GM12878 (cell line): ENCODE data around the gene GCH1. TPM values are rescaled to one million over a fixed set of nuclear protein-coding genes. Genes with fewer than 3 reads are reported as not detected.
A peak's percentile ranks its signal among the peaks of the same experiment; 100 is the strongest.

Experiments used
- BMI1 ChIP-seq: fragments of 450-650 bp; IDR thresholded peaks from 2 replicates; pipeline ENCODE4 v1.6.1; 2016; ENCODE audit warnings: mild to moderate bottlenecking, moderate library complexity, borderline replicate concordance
- CREM ChIP-seq: IDR thresholded peaks from 2 replicates; pipeline ENCODE4 v1.6.1; 2014; ENCODE audit warnings: antibody characterized with exemption, low read depth
- E4F1 ChIP-seq: fragments of 450-650 bp; IDR thresholded peaks from 2 replicates; pipeline ENCODE4 v1.6.1; 2018; ENCODE audit warnings: borderline replicate concordance, mild to moderate bottlenecking; ENCODE audit not compliant: partially characterized antibody
- EGR1 ChIP-seq, 2 experiments: IDR thresholded peaks; 1 replicate in 1 of 2; 2 replicates in 1 of 2; pipeline ENCODE4 v1.6.1; 2011 to 2012; ENCODE audit warnings: low read depth in 2 of 2, low read length in 2 of 2, borderline replicate concordance in 1 of 2, mild to moderate bottlenecking in 1 of 2, moderate library complexity in 1 of 2
- IRF5 ChIP-seq: fragments of 450-650 bp; IDR thresholded peaks from 2 replicates; pipeline ENCODE4 v1.6.1; 2017; ENCODE audit warnings: borderline replicate concordance
- KDM1A ChIP-seq: fragments of 200-600 bp; sonication (generic); IDR thresholded peaks from 2 replicates; pipeline ENCODE4 v1.6.1; 2016; ENCODE audit warnings: borderline replicate concordance
- MYB ChIP-seq: fragments of 150-350 bp; IDR thresholded peaks from 2 replicates; pipeline ENCODE4 v1.6.1; 2014; ENCODE audit warnings: mild to moderate bottlenecking, low read depth, low read length, borderline replicate concordance
- PAX8 ChIP-seq: fragments of 450-650 bp; IDR thresholded peaks from 2 replicates; pipeline ENCODE4 v1.6.1; 2017; ENCODE audit warnings: mild to moderate bottlenecking, moderate library complexity
- SIX5 ChIP-seq: IDR thresholded peaks from 2 replicates; pipeline ENCODE4 v1.6.1; 2011; ENCODE audit warnings: mild to moderate bottlenecking, low read depth, low read length, moderate library complexity; ENCODE audit not compliant: severe bottlenecking
- WRNIP1 ChIP-seq: IDR thresholded peaks from 2 replicates; pipeline ENCODE4 v1.6.1; 2011; ENCODE audit warnings: low read depth, low read length, improper control_type of control experiment, borderline replicate concordance
- ZBED1 ChIP-seq: IDR thresholded peaks from 2 replicates; pipeline ENCODE4 v1.6.1; 2016; ENCODE audit warnings: borderline replicate concordance
- polyA plus RNA-seq, 11 experiments: library from polyadenylated mRNA; depleted of rRNA in 4 of 11; unstranded in 6 of 11; stranded (reverse) in 5 of 11; fragments of >200 nt; fragmentation: Nextera tagmentation in 4 of 11; fragmentation: Illumina TruSeq in 1 of 11; extraction: Ambion mirVana in 4 of 11; extraction: Trizol in 1 of 11; gene quantifications; 1 replicate in 1 of 11; 2 replicates in 10 of 11; pipeline versions ENCODE4 v1.2.1 to v1.2.3, GENCODE V29; 2011 to 2016; ENCODE audit warnings: inconsistent platforms in 2 of 11, missing spikeins in 2 of 11, low read depth in 1 of 11
- total RNA-seq, 4 experiments: library from RNA; depleted of rRNA in 3 of 4; stranded (reverse); fragments of >200 nt in 3 of 4; fragmentation: Illumina TruSeq in 1 of 4; extraction: Trizol in 1 of 4; gene quantifications; 2 replicates each; pipeline versions ENCODE4 v1.2.1 to v1.2.3, GENCODE V29; 2013 to 2021
- TF ChIP-seq, protein P1 (sequence below): fragments of 150-350 bp; IDR thresholded peaks from 2 replicates; pipeline ENCODE4 v1.6.1; 2016; ENCODE audit warnings: low read depth, low read length

GCH1 gene
- total and polyA plus RNA-seq, 10 of the 15 experiments (the other 5 are each of a cell fraction or from before 2014, with no cell fraction given), result 25.1 to 37.0 (median 33.8) TPM

DNA sequence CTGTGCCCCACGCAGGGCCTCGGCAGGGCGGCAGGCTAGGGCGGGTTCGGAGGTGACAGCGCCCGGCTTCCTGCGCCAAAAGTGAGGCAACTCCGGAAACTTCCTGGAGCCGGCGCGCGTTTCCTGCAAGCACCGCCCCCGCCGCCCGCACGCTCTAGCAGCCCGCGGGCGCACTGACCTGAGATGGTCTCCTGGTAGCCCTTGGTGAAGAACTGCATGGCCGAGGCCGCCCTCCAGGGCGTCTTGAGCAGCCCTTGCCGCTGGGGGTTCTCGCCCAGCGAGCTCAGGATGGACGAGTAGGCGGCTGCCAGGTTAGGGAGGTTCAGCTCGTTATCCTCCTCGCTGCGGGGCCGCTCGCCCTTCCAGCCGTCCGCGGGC is 494 bp downstream of the GCH1 start (continued):
- TF ChIP-seq KDM1A (no peak), PAX8 (no peak), E4F1 (no peak), BMI1 (no peak), IRF5 (no peak), MYB (no peak), EGR1 (IDR thresholded peaks at IDR 0.05; ENCODE audit: borderline replicate concordance in 1 of 2, low read depth in 2 of 2, low read length in 2 of 2) (peak in 1 of 2 experiments; percentile 86; a peak in 2 of 3 replicates), CREM (no peak), WRNIP1 (no peak), ZBED1 (no peak), SIX5 (no peak)
- TF ChIP-seq, protein P1, sequence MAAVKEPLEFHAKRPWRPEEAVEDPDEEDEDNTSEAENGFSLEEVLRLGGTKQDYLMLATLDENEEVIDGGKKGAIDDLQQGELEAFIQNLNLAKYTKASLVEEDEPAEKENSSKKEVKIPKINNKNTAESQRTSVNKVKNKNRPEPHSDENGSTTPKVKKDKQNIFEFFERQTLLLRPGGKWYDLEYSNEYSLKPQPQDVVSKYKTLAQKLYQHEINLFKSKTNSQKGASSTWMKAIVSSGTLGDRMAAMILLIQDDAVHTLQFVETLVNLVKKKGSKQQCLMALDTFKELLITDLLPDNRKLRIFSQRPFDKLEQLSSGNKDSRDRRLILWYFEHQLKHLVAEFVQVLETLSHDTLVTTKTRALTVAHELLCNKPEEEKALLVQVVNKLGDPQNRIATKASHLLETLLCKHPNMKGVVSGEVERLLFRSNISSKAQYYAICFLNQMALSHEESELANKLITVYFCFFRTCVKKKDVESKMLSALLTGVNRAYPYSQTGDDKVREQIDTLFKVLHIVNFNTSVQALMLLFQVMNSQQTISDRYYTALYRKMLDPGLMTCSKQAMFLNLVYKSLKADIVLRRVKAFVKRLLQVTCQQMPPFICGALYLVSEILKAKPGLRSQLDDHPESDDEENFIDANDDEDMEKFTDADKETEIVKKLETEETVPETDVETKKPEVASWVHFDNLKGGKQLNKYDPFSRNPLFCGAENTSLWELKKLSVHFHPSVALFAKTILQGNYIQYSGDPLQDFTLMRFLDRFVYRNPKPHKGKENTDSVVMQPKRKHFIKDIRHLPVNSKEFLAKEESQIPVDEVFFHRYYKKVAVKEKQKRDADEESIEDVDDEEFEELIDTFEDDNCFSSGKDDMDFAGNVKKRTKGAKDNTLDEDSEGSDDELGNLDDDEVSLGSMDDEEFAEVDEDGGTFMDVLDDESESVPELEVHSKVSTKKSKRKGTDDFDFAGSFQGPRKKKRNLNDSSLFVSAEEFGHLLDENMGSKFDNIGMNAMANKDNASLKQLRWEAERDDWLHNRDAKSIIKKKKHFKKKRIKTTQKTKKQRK, result no peak
- TF ChIP-seq, all 136 proteins: peak for 10
